Measurements from ENCODE around the gene GNAS.

GRCh38 chr20:58870293-58871014, 17.9 kb downstream of the GNAS start:
- no peak for TF ChIP-seq POLR2A (IDR thresholded peaks at IDR 0.05)
- TF ChIP-seq CTCF (IDR thresholded peaks at IDR 0.05), result peak; percentile 81 to 85 (median 84)

Measured in esophagus squamous epithelium (tissue), 4 donors.